Neutrophil (primary cell): ENCODE measurements around the gene FHOD3.

Source experiments
- H3K27ac ChIP-seq: fragments of 200-600 bp; sonication (generic); 2 replicates; pipeline ENCODE4 v1.5.1; 2016; ENCODE audit warnings: mild to moderate bottlenecking, moderate library complexity
- H3K27me3 ChIP-seq: fragments of 200-600 bp; sonication (generic); 2 replicates; pipeline ENCODE4 v1.6.0; 2016; ENCODE audit warnings: mild to moderate bottlenecking
- H3K36me3 ChIP-seq: fragments of 200-600 bp; sonication (generic); 2 replicates; pipeline ENCODE4 v1.5.1; 2017
- H3K4me1 ChIP-seq, 2 experiments: fragments of 200-600 bp in 1 of 2; sonication (generic) in 1 of 2; 1 replicate in 1 of 2; 2 replicates in 1 of 2; pipeline versions ENCODE4 v1.5.1 to v1.6.1; 2013 to 2016; ENCODE audit warnings: low read depth in 1 of 2, low read length in 1 of 2, mild to moderate bottlenecking in 1 of 2, moderate library complexity in 1 of 2; ENCODE audit not compliant: control insufficient read depth in 1 of 2, insufficient read depth in 1 of 2
- H3K4me3 ChIP-seq, 2 experiments: fragments of 200-600 bp in 1 of 2; sonication (generic) in 1 of 2; 1 replicate in 1 of 2; 2 replicates in 1 of 2; pipeline ENCODE4 v1.5.1; 2013 to 2016; ENCODE audit warnings: low read depth in 1 of 2, low read length in 1 of 2, mild to moderate bottlenecking in 1 of 2, moderate library complexity in 1 of 2
- H3K9me3 ChIP-seq: fragments of 200-600 bp; sonication (generic); 2 replicates; pipeline ENCODE4 v1.5.1; 2016
- CTCF ChIP-seq: fragments of 200-600 bp; sonication (generic); IDR thresholded peaks from 2 replicates; pipeline ENCODE4 v1.5.1; 2016; ENCODE audit warnings: antibody characterized with exemption

Gene FHOD3

GRCh38 chr18:36635414-36636096 lies 338.0 kb downstream of the FHOD3 start:
- Histone ChIP-seq H3K27ac (no peak overlapping the region), H3K9me3 (no peaks in the 10 kb centered on the region), H3K4me3 (no peak overlapping the region), H3K27me3 (no peaks in the 10 kb centered on the region), H3K36me3 (no peaks in the 10 kb centered on the region), H3K4me1 (no peaks in the 10 kb centered on the region)
- no peak for TF ChIP-seq CTCF

DNA sequence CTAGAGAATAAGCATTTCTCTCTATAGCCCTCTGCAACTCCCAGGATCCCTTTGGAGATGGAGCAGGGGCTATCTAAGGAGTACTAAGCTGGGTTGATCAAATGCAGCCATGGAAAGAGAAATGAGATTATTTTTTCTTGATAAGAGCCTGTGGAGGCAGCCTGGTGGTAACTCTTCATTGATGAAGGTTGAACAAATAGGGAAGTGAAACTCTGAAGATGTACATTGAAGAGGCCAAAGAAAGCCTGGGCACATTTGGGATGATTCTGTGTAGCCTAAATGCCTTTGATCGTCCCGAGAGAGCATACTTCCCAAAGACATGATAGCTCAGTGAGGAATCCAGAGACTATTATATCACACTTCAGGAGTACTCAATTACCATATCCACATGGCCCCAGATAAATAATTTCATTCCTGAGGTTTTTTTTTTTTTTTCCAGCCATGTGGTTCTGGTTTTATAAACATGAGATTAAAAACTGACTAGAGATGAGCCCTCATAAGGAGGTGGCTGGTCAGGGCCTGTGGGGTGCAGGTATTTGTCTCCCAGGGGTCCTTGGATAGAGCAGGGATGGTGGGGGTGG lies 338.8 kb downstream of the FHOD3 start:
- H3K4me3 ChIP-seq, result no peak overlapping the region
- H3K36me3 ChIP-seq, result no peaks in the 10 kb centered on the region
- no peaks in the 10 kb centered on the region for H3K9me3 ChIP-seq
- no peak overlapping the region for H3K27ac ChIP-seq
- TF ChIP-seq CTCF, result no peak
- no peaks in the 10 kb centered on the region for H3K4me1 ChIP-seq
- no peaks in the 10 kb centered on the region for H3K27me3 ChIP-seq

DNA sequence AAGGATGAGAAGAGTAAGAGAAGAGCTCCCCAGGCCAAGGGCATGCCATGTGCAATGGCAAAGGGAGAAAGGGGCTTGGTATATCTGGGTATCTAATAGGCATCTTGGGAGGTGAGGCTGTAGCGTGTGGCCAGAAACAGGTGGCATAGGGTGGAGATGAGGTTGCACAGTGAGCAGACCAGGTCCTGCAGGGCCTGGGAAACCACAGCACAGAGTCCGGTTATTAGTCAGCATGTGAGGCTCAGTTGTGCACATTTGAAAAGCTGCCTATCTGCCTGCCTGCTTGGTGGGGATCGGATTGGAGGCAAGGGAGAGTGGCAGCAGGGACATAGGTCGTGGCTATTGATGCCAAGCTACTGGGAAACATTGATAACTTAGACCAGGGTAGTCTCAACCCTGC lies 340.7 kb downstream of the FHOD3 start:
- Histone ChIP-seq H3K4me1 (no peaks in the 10 kb centered on the region), H3K27ac (no peak overlapping the region), H3K36me3 (no peaks in the 10 kb centered on the region), H3K9me3 (no peaks in the 10 kb centered on the region), H3K27me3 (no peaks in the 10 kb centered on the region), H3K4me3 (no peak overlapping the region)
- no peak for TF ChIP-seq CTCF

DNA sequence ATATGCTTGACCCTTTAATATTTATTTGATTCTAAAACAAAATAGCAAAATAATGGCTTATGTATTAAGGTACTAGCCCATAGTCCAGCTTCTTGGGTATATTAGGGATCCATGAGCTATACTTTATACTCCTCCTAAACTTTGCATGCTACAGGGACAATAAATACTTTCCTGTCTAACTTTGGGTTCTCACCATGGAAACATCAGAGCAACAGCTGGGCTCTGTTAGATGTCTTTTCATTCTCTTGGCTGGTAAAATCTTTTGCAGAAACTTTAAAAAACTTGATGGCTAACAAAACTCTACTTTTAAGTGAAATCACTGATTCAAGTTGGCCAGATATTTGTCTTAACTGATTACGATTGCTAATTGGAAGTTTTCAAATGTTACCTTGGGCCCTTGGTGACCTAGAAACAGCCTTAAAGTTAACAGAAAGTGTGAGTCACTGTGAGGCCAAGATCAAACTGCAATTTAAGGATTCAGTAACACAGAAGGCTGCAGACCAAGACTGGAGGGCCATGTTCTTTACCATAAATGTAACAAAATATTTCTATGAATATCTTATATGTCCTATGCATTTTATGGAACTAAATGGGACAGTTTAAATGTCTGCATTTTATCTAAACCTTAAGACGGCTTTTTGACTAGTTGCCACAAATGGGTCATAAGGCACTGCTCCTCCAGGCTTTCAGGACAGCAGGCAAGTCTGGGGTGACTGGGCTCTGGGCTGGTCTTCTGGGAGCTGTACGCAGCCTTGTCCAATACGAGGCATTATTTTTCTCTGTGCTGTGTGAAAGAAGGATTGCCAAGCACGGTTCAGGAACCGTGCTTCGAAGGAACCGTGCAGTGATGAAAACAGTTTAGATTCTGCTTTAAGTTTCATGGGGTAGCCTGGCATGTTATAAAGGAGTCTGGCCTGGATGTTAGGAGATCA lies 342.8 kb downstream of the FHOD3 start:
- no peak overlapping the region for H3K4me3 ChIP-seq
- TF ChIP-seq CTCF, result no peak
- H3K27me3 ChIP-seq, result no peaks in the 10 kb centered on the region
- H3K4me1 ChIP-seq, result no peaks in the 10 kb centered on the region
- no peaks in the 10 kb centered on the region for H3K9me3 ChIP-seq
- H3K36me3 ChIP-seq, result no peaks in the 10 kb centered on the region
- no peak overlapping the region for H3K27ac ChIP-seq

DNA sequence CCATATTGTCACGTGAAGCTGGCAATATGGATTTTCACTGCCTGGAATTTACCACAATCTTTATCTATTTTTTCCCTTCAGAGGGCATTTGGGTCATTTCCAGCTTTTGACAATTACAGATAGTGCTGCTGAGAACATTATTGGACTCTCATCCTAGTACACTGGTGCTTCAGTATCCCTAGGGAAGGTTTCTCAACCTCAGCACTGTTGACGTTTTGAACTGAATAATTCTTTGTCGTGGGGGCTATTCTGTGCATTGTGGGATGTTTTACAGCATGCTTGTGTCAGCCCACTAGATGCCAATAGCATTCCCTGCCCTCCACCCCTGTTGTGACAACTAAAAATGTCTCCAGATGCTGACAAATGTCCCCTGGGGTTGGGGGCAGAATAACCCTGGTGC lies 345.5 kb downstream of the FHOD3 start:
- TF ChIP-seq CTCF, result no peak
- H3K9me3 ChIP-seq, result no peaks in the 10 kb centered on the region
- H3K4me1 ChIP-seq, result no peaks in the 10 kb centered on the region

More for the DNA sequence above, 345.5 kb downstream of the FHOD3 start:
- Histone ChIP-seq H3K36me3 (no peaks in the 10 kb centered on the region), H3K4me3 (no peak overlapping the region), H3K27ac (no peak overlapping the region), H3K27me3 (no peaks in the 10 kb centered on the region)
